Measurements from ENCODE around the gene ARHGAP11A. TPM values are rescaled to one million over a fixed set of nuclear protein-coding genes. Genes with fewer than 3 reads are reported as not detected.
"Not testable (repeated sequence)": the region's sequence is repeated elsewhere in the genome, so short reads cannot be mapped to it uniquely, and the experiment has no call there.

ARHGAP11A gene
- total RNA-seq, 1 experiment from 2014 or later, result 102 TPM

DNA sequence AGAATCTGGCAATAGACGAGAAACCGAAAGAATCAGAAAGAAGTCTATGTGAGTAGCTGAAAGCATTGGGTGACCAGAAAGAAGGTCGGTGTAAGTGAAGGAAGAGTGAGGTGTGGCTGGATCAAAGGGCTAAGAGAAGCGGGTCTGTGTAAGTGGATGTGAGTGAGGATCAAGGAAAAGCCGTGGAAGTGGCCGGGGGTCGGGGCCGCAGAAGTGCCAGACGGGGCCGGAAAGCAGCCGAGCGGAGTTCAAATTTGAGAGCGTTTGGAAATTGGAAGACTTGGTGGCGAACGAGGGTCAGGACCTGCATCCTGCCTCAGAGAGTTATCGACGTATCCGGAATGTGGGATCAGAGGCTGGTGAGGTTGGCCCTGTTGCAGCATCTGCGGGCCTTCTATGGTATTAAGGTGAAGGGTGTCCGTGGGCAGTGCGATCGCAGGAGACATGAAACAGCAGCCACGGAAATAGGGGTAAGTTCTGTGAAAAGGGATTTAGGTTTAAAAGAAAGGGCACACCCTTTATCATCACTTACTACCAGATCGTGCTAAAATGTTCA is 645 bp downstream of the ARHGAP11A start:
- H4K20me1 ChIP-seq (ENCODE audit: insufficient read depth); H3K9me2 ChIP-seq (ENCODE audit: insufficient read depth); H3K27me3 ChIP-seq (ENCODE audit: insufficient read depth, low read length); CTCF ChIA-PET; H3K9me3 ChIP-seq (ENCODE audit: control insufficient read depth in 1 of 2, insufficient read depth in 1 of 2, low read depth in 1 of 2, low read length in 2 of 2); H3K36me3 ChIP-seq (ENCODE audit: control insufficient read depth in 1 of 2, insufficient read depth in 2 of 2, low read length in 2 of 2); RAD21 ChIA-PET (ENCODE audit: low non-redundant PET in 1 of 2, low total read pairs in 2 of 2, uncharacterized antibody in 2 of 2, unreplicated experiment in 2 of 2); DNase-seq (ENCODE audit: low read depth, low spot score); H2AFZ ChIP-seq (ENCODE audit: low read depth, low read length, poor library complexity, severe bottlenecking); intact Hi-C loops (cut with micrococcal nuclease); H3K4me1 ChIP-seq (ENCODE audit: control insufficient read depth in 1 of 2, insufficient read depth in 2 of 2, low read length in 2 of 2); POLR2A ChIA-PET: not testable (repeated sequence)
- H3K4me2 ChIP-seq (ENCODE audit: low read length), result peak overlapping the region; percentile 67
- BruUV-seq (replicated peaks), result TSS peak; percentile 77
- peak overlapping the region; percentile 76 for H3K4me3 ChIP-seq (replicated peaks in 1 of 2; ENCODE audit: low read depth in 1 of 2, low read length in 2 of 2)
- peaks cover 55% of the 10 kb centered on the region for H3K79me2 ChIP-seq (ENCODE audit: insufficient read depth, low read length)
- peak overlapping the region; percentile 89 for H3K27ac ChIP-seq (ENCODE audit: low read depth, low read length)
- peak; percentile 19 for ATAC-seq
- peak overlapping the region; percentile 86 for H3K9ac ChIP-seq (ENCODE audit: low read length)

DNA sequence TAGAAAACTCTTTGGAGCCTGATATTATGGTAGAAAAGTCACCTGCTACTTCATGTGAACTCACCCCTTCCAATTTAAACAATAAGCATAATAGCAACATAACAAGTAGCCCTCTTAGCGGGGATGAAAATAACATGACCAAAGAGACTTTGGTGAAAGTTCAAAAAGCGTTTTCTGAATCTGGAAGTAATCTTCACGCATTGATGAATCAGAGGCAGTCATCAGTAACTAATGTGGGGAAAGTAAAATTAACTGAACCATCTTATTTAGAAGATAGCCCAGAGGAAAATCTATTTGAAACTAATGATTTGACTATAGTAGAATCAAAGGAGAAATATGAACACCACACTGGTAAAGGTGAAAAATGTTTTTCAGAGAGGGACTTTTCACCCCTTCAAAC is 21.1 kb downstream of the ARHGAP11A start:
- CTCF ChIA-PET, result no interaction called here

More for the DNA sequence above, 21.1 kb downstream of the ARHGAP11A start:
- H3K79me2 ChIP-seq (ENCODE audit: insufficient read depth, low read length), result peaks cover 44% of the 10 kb centered on the region
- no peaks in the 10 kb centered on the region for H3K27me3 ChIP-seq (ENCODE audit: insufficient read depth, low read length)
- BruUV-seq (replicated peaks), result TSS peak; percentile 29
- RAD21 ChIA-PET (ENCODE audit: low non-redundant PET in 1 of 2, low total read pairs in 2 of 2, uncharacterized antibody in 2 of 2, unreplicated experiment in 2 of 2), result no interaction called here
- H3K9ac ChIP-seq (ENCODE audit: low read length), result no peak overlapping the region
- H2AFZ ChIP-seq (ENCODE audit: low read depth, low read length, poor library complexity, severe bottlenecking), result no peak overlapping the region
- DNase-seq (ENCODE audit: low read depth, low spot score) (no peak), ATAC-seq (no peak)
- POLR2A ChIA-PET, result no interaction called here
- H3K4me1 ChIP-seq (ENCODE audit: control insufficient read depth in 1 of 2, insufficient read depth in 2 of 2, low read length in 2 of 2), result no peaks in the 10 kb centered on the region
- TF ChIP-seq CEBPB (IDR thresholded peaks at IDR 0.05; ENCODE audit: low read depth) (no peak), CBX3 (IDR thresholded peaks at IDR 0.05; ENCODE audit: low read depth) (no peak), TCF7L2 (IDR thresholded peaks at IDR 0.05; ENCODE audit: borderline replicate concordance, extremely low read depth, insufficient read depth, insufficient read length) (no peak), SRF (IDR thresholded peaks at IDR 0.05; ENCODE audit: low read depth) (no peak), JUND (IDR thresholded peaks at IDR 0.05) (no peak), ZFX (IDR thresholded peaks at IDR 0.05) (no peak), EZH2phosphoT487 (IDR thresholded peaks at IDR 0.05; ENCODE audit: borderline replicate concordance) (no peak), RAD21 (IDR thresholded peaks at IDR 0.05; ENCODE audit: low read depth) (no peak), ZNF274 (IDR thresholded peaks at IDR 0.05; ENCODE audit: low read depth, low read length) (no peak), YY1 (IDR thresholded peaks at IDR 0.05; ENCODE audit: extremely low read depth, insufficient replicate concordance, low read depth, low read length) (no peak), POLR2A (IDR thresholded peaks at IDR 0.05; ENCODE audit: borderline replicate concordance, extremely low read depth, insufficient read depth, insufficient read length) (no peak), EGR1 (IDR thresholded peaks at IDR 0.05; ENCODE audit: low read depth) (no peak)
- TF ChIP-seq, protein P1, sequence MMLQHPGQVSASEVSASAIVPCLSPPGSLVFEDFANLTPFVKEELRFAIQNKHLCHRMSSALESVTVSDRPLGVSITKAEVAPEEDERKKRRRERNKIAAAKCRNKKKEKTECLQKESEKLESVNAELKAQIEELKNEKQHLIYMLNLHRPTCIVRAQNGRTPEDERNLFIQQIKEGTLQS (IDR thresholded peaks at IDR 0.05), result no peak
- TF ChIP-seq, protein P2, sequence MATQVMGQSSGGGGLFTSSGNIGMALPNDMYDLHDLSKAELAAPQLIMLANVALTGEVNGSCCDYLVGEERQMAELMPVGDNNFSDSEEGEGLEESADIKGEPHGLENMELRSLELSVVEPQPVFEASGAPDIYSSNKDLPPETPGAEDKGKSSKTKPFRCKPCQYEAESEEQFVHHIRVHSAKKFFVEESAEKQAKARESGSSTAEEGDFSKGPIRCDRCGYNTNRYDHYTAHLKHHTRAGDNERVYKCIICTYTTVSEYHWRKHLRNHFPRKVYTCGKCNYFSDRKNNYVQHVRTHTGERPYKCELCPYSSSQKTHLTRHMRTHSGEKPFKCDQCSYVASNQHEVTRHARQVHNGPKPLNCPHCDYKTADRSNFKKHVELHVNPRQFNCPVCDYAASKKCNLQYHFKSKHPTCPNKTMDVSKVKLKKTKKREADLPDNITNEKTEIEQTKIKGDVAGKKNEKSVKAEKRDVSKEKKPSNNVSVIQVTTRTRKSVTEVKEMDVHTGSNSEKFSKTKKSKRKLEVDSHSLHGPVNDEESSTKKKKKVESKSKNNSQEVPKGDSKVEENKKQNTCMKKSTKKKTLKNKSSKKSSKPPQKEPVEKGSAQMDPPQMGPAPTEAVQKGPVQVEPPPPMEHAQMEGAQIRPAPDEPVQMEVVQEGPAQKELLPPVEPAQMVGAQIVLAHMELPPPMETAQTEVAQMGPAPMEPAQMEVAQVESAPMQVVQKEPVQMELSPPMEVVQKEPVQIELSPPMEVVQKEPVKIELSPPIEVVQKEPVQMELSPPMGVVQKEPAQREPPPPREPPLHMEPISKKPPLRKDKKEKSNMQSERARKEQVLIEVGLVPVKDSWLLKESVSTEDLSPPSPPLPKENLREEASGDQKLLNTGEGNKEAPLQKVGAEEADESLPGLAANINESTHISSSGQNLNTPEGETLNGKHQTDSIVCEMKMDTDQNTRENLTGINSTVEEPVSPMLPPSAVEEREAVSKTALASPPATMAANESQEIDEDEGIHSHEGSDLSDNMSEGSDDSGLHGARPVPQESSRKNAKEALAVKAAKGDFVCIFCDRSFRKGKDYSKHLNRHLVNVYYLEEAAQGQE (IDR thresholded peaks at IDR 0.05; ENCODE audit: low read depth), result no peak
- TF ChIP-seq, protein P3, sequence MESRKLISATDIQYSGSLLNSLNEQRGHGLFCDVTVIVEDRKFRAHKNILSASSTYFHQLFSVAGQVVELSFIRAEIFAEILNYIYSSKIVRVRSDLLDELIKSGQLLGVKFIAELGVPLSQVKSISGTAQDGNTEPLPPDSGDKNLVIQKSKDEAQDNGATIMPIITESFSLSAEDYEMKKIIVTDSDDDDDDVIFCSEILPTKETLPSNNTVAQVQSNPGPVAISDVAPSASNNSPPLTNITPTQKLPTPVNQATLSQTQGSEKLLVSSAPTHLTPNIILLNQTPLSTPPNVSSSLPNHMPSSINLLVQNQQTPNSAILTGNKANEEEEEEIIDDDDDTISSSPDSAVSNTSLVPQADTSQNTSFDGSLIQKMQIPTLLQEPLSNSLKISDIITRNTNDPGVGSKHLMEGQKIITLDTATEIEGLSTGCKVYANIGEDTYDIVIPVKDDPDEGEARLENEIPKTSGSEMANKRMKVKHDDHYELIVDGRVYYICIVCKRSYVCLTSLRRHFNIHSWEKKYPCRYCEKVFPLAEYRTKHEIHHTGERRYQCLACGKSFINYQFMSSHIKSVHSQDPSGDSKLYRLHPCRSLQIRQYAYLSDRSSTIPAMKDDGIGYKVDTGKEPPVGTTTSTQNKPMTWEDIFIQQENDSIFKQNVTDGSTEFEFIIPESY (IDR thresholded peaks at IDR 0.05; ENCODE audit: extremely low read depth, insufficient replicate concordance, low read length), result no peak
- TF ChIP-seq, protein P4, sequence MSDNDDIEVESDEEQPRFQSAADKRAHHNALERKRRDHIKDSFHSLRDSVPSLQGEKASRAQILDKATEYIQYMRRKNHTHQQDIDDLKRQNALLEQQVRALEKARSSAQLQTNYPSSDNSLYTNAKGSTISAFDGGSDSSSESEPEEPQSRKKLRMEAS (IDR thresholded peaks at IDR 0.05), result no peak
- H3K4me2 ChIP-seq (ENCODE audit: low read length), result no peak overlapping the region
- H3K36me3 ChIP-seq (ENCODE audit: control insufficient read depth in 1 of 2, insufficient read depth in 2 of 2, low read length in 2 of 2), result peaks cover 66 to 68% of the 10 kb centered on the region in 2 experiments
- no peaks in the 10 kb centered on the region for H3K9me2 ChIP-seq (ENCODE audit: insufficient read depth)
- H3K4me3 ChIP-seq (replicated peaks in 1 of 2; ENCODE audit: low read depth in 1 of 2, low read length in 2 of 2), result no peak overlapping the region
- intact Hi-C loops (cut with micrococcal nuclease), result no loop called here
- H3K9me3 ChIP-seq (ENCODE audit: control insufficient read depth in 1 of 2, insufficient read depth in 1 of 2, low read depth in 1 of 2, low read length in 2 of 2), result no peaks in the 10 kb centered on the region
- no peak overlapping the region for H3K27ac ChIP-seq (ENCODE audit: low read depth, low read length)
- H4K20me1 ChIP-seq (ENCODE audit: insufficient read depth), result no peaks in the 10 kb centered on the region

All from HCT116 (cell line).